OCI-LY7 (cell line): ENCODE measurements around the gene EIF4E1B. TPM values are rescaled to one million over a fixed set of nuclear protein-coding genes. Genes with fewer than 3 reads are reported as not detected.

Experiments
- BruUV-seq: library from RNA; stranded (reverse); fragments of 400-500 nt; replicated peaks from 2 replicates; lab custom pipeline; 2021; lab: Mats Ljungman, UMichigan
- CTCF ChIA-PET: fragments of 300-600 bp; sonication (Branson Sonifier 250); formaldehyde crosslinking; loops from one replicate; lab custom pipeline; 2022; ENCODE audit warnings: antibody characterized with exemption; ENCODE audit not compliant: unreplicated experiment; lab: Charles Lee
- POLR2A ChIA-PET: fragments of 300-600 bp; sonication (Branson Sonifier 250); formaldehyde crosslinking; loops from one replicate; lab custom pipeline; 2022; ENCODE audit warnings: antibody characterized with exemption; lab: Charles Lee
- DNase-seq: peaks from one replicate; pipeline ENCODE4 v3.0.0-alpha.2; 2015; ENCODE audit warnings: low spot score
- H2AFZ ChIP-seq: fragments of 200-600 bp; sonication (generic), shearing (Covaris generic); 2 replicates; pipeline ENCODE4 v1.6.1; 2014; ENCODE audit warnings: mild to moderate bottlenecking, antibody characterized with exemption, low read length, moderate library complexity
- H3K27ac ChIP-seq: fragments of 200-600 bp; sonication (generic); 2 replicates; pipeline ENCODE4 v1.5.1; 2014; ENCODE audit warnings: mixed run types, low read depth, mild to moderate bottlenecking, moderate library complexity, low read length, inconsistent platforms; ENCODE audit not compliant: poor library complexity, severe bottlenecking
- H3K36me3 ChIP-seq: fragments of 200-600 bp; sonication (generic); 2 replicates; pipeline ENCODE4 v1.6.1; 2014; ENCODE audit warnings: mild to moderate bottlenecking, antibody characterized with exemption, low read length, moderate library complexity, mixed read lengths; ENCODE audit not compliant: insufficient read depth
- H3K4me1 ChIP-seq: fragments of 200-600 bp; sonication (generic); 2 replicates; pipeline ENCODE4 v1.5.1; 2014; ENCODE audit warnings: mild to moderate bottlenecking, low read length; ENCODE audit not compliant: insufficient read depth, poor library complexity, severe bottlenecking
- H3K4me2 ChIP-seq: fragments of 200-600 bp; sonication (generic); 2 replicates; pipeline ENCODE4 v1.6.1; 2014; ENCODE audit warnings: mild to moderate bottlenecking, low read length
- H3K4me3 ChIP-seq: fragments of 200-600 bp; sonication (generic); 2 replicates; pipeline ENCODE4 v1.5.1; 2014; ENCODE audit warnings: mild to moderate bottlenecking, low read depth, low read length; ENCODE audit not compliant: poor library complexity, severe bottlenecking
- H3K79me2 ChIP-seq: fragments of 200-600 bp; sonication (generic); 2 replicates; pipeline ENCODE4 v1.6.1; 2016; ENCODE audit warnings: low read depth, mild to moderate bottlenecking, low read length, moderate library complexity, mixed read lengths; ENCODE audit not compliant: insufficient read depth
- H3K9me2 ChIP-seq: fragments of 200-600 bp; sonication (generic); 2 replicates; pipeline ENCODE4 v1.6.1; 2016; ENCODE audit warnings: mild to moderate bottlenecking, low read length, mixed read lengths; ENCODE audit not compliant: insufficient read depth
- H3K9me3 ChIP-seq: fragments of 200-600 bp; sonication (generic); 2 replicates; pipeline ENCODE4 v1.6.1; 2014; ENCODE audit warnings: mild to moderate bottlenecking, mixed run types, low read length, mixed read lengths
- H4K20me1 ChIP-seq: fragments of 200-600 bp; sonication (generic); 2 replicates; pipeline ENCODE4 v1.6.1; 2014; ENCODE audit warnings: mild to moderate bottlenecking, antibody characterized with exemption, low read length, moderate library complexity, mixed read lengths; ENCODE audit not compliant: insufficient read depth
- CTCF ChIP-seq: fragments of 200-600 bp; sonication (generic); conservative IDR thresholded peaks from 2 replicates; pipeline ENCODE4 v1.5.1; 2014; ENCODE audit warnings: mild to moderate bottlenecking, antibody characterized with exemption, low read length, moderate library complexity, mixed read lengths
- EZH2phosphoT487 ChIP-seq: fragments of 200-600 bp; sonication (generic); IDR thresholded peaks from 2 replicates; pipeline ENCODE4 v1.6.1; 2018; ENCODE audit warnings: low read depth, borderline replicate concordance, mild to moderate bottlenecking, mixed run types, antibody characterized with exemption, low read length, moderate library complexity, mixed read lengths
- intact Hi-C: fragments of 100-400 bp; cut with micrococcal nuclease; formaldehyde crosslinking; loops from one replicate; pipeline ENCODE4 v1.10.0; 2022; ENCODE audit not compliant: unreplicated experiment
- total RNA-seq, 2 experiments: library from RNA; depleted of rRNA in 1 of 2; stranded (reverse); fragments of >200 nt in 1 of 2; shearing (Covaris generic) in 1 of 2; gene quantifications; 2 replicates each; pipeline ENCODE4 v1.2.3, GENCODE V29; 2014 to 2022

Gene EIF4E1B
- total RNA-seq, 2 experiments from 2014 or later, result 0.16 to 2.4 TPM

DNA sequence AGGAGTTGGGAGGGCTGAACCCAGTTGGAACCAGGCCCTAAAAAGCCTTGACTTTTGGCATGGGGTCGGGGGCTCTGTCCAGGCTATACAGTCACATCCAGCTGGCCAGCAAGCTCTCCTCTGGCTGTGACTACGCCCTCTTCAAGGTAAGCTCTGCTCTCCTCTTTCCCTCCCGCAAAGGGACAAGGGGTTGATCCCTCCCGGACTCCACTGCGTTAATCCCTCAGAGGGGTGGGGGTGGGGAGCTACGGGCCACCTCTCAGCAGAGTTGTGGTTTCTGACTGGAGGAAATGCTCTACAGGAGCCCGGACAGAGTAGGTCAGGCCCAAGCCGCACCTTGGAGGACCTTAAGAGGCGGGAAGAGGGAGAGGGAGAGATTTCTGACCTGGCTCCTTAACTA, 13.8 kb downstream of the EIF4E1B start:
- intact Hi-C loops, result no loop called here
- Histone ChIP-seq H3K4me2 (no peak overlapping the region), H3K4me1 (peaks cover 24% of the 10 kb centered on the region), H3K9me2 (no peaks in the 10 kb centered on the region), H3K9me3 (no peaks in the 10 kb centered on the region), H3K36me3 (no peaks in the 10 kb centered on the region), H3K79me2 (no peaks in the 10 kb centered on the region), H3K4me3 (no peak overlapping the region), H3K27ac (no peak overlapping the region), H2AFZ (no peak overlapping the region), H4K20me1 (no peaks in the 10 kb centered on the region)
- TF ChIP-seq CTCF (no peak), EZH2phosphoT487 (no peak)
- ChIA-PET POLR2A (interaction anchor here (0.8 kb wide), 1 partner anchor 12 kb away, joined by 4 read pairs; no protein-coding TSS in a partner anchor), CTCF (interaction anchor here (0.6 kb wide), 1 partner anchor 11 kb away, joined by 10 read pairs; no protein-coding TSS in a partner anchor)
- no peak for DNase-seq
- BruUV-seq, result no TSS peak

GRCh38 chr5:176644878-176645670, 14.6 kb downstream of the EIF4E1B start:
- Histone ChIP-seq H3K36me3 (no peaks in the 10 kb centered on the region), H3K9me3 (no peaks in the 10 kb centered on the region), H3K4me2 (no peak overlapping the region), H3K79me2 (no peaks in the 10 kb centered on the region), H4K20me1 (no peaks in the 10 kb centered on the region), H3K4me3 (no peak overlapping the region), H3K4me1 (peaks cover 24% of the 10 kb centered on the region), H2AFZ (no peak overlapping the region), H3K27ac (no peak overlapping the region), H3K9me2 (no peaks in the 10 kb centered on the region)
- no peak for TF ChIP-seq EZH2phosphoT487
- no peak for TF ChIP-seq CTCF
- intact Hi-C loops, result loop anchor here (5.0 kb wide), 1 partner anchor 657 kb away; the partner anchor contains the start of genes PRELID1 and RAB24
- BruUV-seq, result no TSS peak
- no peak for DNase-seq
- CTCF ChIA-PET, result interaction anchor here (0.8 kb wide), 1 partner anchor 15 kb away, joined by 3 read pairs; no protein-coding TSS in a partner anchor
- POLR2A ChIA-PET, result interaction anchor here (0.6 kb wide), 1 partner anchor 201 kb away, joined by 3 read pairs; no protein-coding TSS in a partner anchor
